Stimulated activated CD4-positive, alpha-beta T cell treated with anti-CD3 and anti-CD28 coated beads, Interleukin-12 subunit alpha, Interleukin-12 subunit beta, amount 100 ng/mL, for 48 hours (primary cell): Measurements from ENCODE around the gene MARVELD1.

Source experiments
- DNase-seq, 3 donors: peaks; one replicate each; pipeline ENCODE4 v3.0.0-alpha.2; 2020; ENCODE audit warnings: low read depth in 2 of 3, low spot score in 1 of 3

The MARVELD1 gene

GRCh38 chr10:97721871-97722780, 8.6 kb downstream of the MARVELD1 start:
- DNase-seq = no peak

GRCh38 chr10:97723001-97723400, 9.5 kb downstream of the MARVELD1 start:
- DNase-seq = no peak

- DNase-seq = no peak
Measured at GRCh38 chr10:97724341-97724941, 10.9 kb downstream of the MARVELD1 start.

GRCh38 chr10:97726636-97727178, 13.2 kb downstream of the MARVELD1 start:
- DNase-seq = no peak

GRCh38 chr10:97729014-97729413, 15.5 kb downstream of the MARVELD1 start:
- no peak for DNase-seq

- peak in 2 of 3 donors; percentile 33 to 40 for DNase-seq
Measured at GRCh38 chr10:97731346-97732051, 18.0 kb downstream of the MARVELD1 start.

- DNase-seq = no peak
Measured at GRCh38 chr10:97732052-97732359, 18.5 kb downstream of the MARVELD1 start.

GRCh38 chr10:97733256-97733655, 19.7 kb downstream of the MARVELD1 start:
- DNase-seq = no peak

- no peak for DNase-seq
Measured at GRCh38 chr10:97734021-97734420, 20.5 kb downstream of the MARVELD1 start.

- no peak for DNase-seq
Measured at GRCh38 chr10:97736403-97736901, 22.9 kb downstream of the MARVELD1 start.

- peak; percentile 95 to 98 (median 97) for DNase-seq
Measured at GRCh38 chr10:97736902-97737769, 23.6 kb downstream of the MARVELD1 start, which contains the start of gene ZFYVE27. Gene ZFYVE27, plus strand, starts transcription at chr10:97737128. Its CDS starts 1,350 bp downstream, at chr10:97738478.

GRCh38 chr10:97737770-97738265, 24.3 kb downstream of the MARVELD1 start:
- DNase-seq = no peak

- DNase-seq = no peak
Measured at GRCh38 chr10:97738616-97739015, 25.1 kb downstream of the MARVELD1 start.

- DNase-seq = no peak
Measured at GRCh38 chr10:97740613-97741012, 27.1 kb downstream of the MARVELD1 start.

- DNase-seq = no peak
Measured at GRCh38 chr10:97743169-97743943, 29.8 kb downstream of the MARVELD1 start.

- no peak for DNase-seq
Measured at GRCh38 chr10:97744405-97745035, 31.0 kb downstream of the MARVELD1 start.

- no peak for DNase-seq
Measured at GRCh38 chr10:97747573-97747972, 34.0 kb downstream of the MARVELD1 start.

GRCh38 chr10:97748116-97748515, 34.6 kb downstream of the MARVELD1 start:
- no peak for DNase-seq

GRCh38 chr10:97752956-97753355, 39.4 kb downstream of the MARVELD1 start:
- no peak for DNase-seq
